Activated effector memory CD4-positive, alpha-beta T cell treated with Interleukin-2 at 50 U/mL for 16 hours (primary cell): ENCODE measurements around the gene PAN2.
"Not testable (repeated sequence)": the region's sequence is repeated elsewhere in the genome, so short reads cannot be mapped to it uniquely, and the experiment has no call there.

Experiments used
- DNase-seq: peaks from one replicate; pipeline ENCODE4 v3.0.0-alpha.2; 2020

PAN2 gene

GRCh38 chr12:56339158-56339422 lies 5.3 kb upstream of the PAN2 start:
- no peak for DNase-seq

DNA sequence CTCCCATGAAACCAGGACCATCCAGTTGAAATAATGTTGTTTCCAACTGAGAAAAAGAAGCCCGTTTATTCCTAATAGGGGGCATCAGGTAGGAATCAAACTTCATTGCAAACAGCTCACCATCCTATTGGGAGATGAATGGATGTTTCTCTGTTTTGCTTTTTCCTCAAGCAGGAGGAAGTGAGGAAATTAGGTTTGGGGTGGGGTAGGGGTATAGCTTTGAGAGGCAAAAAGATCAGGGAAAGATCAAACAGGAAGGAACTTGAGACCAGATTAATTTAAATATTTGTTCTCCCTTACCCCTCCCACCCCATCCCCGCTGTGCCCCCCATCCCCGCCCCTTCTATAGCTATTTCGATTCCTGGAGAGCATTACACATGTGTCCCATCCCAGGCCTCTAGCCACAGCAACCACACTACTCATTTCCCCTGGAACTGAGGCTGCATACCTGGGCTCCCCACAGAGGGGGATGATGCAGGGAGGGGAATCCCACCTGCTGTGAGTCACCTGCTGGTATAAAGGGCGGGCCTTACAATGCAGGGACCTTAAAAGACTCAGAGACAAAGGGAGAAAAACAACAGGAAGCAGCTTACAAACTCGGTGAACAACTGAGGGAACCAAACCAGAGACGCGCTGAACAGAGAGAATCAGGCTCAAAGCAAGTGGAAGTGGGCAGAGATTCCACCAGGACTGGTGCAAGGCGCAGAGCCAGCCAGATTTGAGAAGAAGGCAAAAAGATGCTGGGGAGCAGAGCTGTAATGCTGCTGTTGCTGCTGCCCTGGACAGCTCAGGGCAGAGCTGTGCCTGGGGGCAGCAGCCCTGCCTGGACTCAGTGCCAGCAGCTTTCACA lies 4.7 kb upstream of the PAN2 start, which contains the start of gene IL23A:
Gene IL23A, plus strand, starts transcription at position 577 of the 850 bp plus-strand sequence. Its CDS starts 161 bp downstream, at position 738.
- DNase-seq: peak; percentile 75

- no peak for DNase-seq
Observed at GRCh38 chr12:56337753-56338251, 4.0 kb upstream of the PAN2 start.

GRCh38 chr12:56336361-56337167 lies 2.8 kb upstream of the PAN2 start:
- DNase-seq: no peak

GRCh38 chr12:56335527-56335926 lies 1.7 kb upstream of the PAN2 start:
- not testable (repeated sequence) for DNase-seq

GRCh38 chr12:56334490-56334793 lies 642 bp upstream of the PAN2 start:
- no peak for DNase-seq

DNA sequence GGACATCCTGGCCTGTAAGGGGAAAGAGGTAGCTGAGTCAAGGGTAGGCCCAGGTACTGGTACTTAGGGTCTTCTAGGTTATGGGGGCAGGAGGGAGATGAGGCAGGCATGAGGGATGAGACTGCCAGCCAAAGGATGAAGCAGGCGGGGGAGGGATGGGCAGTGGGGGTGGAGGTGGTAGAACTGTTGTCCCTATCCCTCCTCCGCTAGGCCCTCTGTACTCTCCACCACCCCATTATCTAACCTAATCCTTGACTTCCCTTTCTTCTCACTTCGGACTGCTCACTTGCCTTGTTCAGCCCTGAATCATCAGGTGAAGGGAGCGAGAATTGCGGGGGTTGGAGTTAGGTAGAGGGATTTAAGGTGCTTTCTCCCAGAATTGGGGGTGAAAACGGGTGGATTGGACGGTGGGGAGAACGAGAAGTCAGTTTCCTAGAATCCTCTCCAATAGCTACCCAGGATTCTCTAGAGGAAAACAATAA lies 562 bp downstream of the PAN2 start:
- no peak for DNase-seq

DNA sequence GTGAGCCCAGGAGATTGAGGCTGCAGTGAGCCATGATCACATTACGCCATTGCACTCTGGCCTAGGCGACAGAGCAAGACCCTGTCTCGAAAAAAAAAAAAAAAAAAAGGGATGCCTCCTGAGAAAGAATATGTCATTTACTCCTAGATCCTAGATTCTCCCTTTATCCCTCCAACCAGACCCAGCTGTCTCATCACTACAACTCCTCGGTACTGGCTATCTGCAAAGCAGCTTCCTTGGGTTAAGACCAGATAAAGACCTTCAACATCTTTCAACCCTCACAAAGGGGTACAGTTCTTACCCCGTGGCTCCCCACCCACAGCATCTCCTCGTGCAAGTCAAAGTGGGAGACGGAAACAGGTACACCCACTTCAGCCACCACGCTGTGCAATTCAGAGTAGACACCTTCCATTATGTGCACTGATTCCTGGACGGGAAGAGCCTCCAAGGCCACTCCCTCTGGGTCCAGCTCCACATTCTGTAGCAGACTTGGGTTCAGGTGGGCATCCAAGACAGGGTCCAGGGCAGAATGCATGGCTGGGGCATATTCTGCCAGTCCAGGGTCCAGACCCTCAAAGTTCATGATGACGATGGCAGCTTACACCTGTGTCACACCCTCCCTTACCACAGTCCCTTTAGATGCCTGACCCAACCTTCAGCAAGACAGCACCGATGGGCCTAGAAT lies 1.1 kb downstream of the PAN2 start:
- DNase-seq: no peak

- DNase-seq: no peak
Observed at GRCh38 chr12:56330936-56331490, 2.8 kb downstream of the PAN2 start.

DNA sequence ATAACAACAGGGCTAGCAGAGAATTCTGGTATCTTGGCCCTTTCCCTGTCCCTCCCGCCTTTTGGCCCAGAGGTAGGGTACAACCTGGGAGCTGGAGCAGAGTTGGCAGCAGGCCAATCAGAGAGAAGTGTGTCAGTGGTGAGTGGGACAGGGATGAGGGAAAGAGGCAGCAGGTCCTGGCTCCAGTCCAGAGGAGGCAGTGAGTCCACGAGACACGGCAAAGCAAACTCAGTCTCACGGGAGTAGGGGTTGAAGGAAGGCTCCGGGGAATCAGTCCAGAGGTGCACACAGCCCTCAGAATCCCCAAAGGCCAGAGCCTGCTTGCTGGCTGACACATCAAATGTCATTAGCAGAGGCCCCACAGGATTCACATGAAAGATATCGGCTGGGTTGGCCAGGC lies 7.3 kb downstream of the PAN2 start:
- no peak for DNase-seq

- DNase-seq: no peak
Observed at GRCh38 chr12:56326126-56326525, 7.7 kb downstream of the PAN2 start.

DNA sequence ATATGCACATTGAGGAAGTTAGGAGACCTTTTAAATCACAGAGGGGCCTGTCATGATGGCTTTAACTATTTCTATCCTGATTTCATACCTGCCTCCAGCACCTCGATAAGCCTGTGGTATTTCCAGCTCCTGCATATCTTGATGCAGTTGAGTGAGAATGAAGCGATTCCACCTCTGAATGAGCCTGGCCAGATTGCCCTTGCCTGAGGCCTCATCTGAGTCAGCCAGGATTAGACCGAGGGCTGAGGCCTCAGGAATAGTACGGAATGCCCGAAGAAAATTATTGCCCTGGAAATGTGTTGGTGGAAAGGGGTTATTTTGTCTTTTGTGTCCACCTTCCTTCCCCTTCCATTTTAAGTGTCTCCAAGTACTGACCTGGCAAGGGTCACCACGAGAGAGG lies 9.6 kb downstream of the PAN2 start:
- DNase-seq: no peak

DNA sequence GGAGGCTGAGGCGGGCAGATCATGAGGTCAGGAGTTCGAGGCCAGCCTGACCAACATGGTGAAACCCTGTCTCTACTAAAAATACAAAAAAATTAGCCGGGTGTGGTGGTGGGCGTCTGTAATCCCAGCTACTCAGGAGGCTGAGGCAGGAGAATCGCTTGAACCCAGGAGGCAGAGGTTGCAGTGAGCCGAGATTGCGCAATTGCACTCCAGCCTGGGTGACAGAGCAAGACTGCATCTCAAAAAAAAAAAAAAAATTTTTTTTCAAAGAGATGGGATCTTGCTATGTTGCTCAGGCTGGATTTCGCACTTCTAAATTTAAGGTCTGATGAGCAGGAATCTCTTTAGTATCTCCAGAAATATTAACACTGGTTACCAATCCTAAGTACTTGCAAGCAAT lies 12.2 kb downstream of the PAN2 start:
- DNase-seq: not testable (repeated sequence)

DNA sequence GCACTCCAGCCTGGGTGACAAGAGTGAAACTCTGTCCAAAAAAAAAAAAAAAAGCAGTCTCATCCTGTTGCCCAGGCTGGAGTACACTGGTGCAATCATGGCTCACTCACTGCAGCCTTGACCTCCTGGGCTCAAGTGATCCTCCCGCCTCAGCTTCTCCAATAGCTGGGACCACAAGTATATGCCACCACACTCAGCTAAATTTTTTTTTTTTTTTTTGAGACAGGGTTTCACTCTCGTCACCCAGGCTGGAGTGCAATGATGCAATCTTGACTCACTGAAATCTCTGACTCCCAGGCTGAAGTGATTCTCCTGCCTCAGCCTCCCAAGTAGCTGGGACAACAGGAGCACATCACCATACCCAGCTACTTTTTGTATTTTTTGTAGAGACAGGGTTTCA lies 12.8 kb downstream of the PAN2 start:
- DNase-seq: no peak

- DNase-seq: no peak
Observed at GRCh38 chr12:56317675-56318074, 16.1 kb downstream of the PAN2 start.

GRCh38 chr12:56315622-56316473 lies 18.0 kb downstream of the PAN2 start, which contains the start of gene CNPY2:
Gene CNPY2, minus strand, starts transcription at chr12:56315988. Its CDS starts 771 bp downstream, at chr12:56315217.
- peak; percentile 86 for DNase-seq

DNA sequence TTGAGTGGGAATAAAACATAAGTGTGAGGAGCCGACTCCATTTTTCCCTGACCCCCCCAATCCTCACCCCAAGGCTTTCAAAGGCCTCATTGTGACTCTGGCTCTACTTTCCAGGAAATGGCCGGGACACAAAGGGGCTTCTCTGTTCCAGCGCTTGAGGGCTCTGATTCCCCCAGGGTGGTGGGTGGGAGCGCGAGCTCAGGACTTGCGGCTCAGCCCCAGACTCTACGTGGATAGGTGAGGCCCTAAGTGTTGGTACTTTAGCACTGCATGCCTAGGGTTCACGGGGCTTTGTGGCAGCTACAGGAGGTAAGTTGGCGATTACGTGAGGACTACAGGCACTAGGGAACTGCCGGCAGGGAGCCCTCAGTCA lies 18.6 kb downstream of the PAN2 start:
- no peak for DNase-seq

GRCh38 chr12:56311003-56311402 lies 22.8 kb downstream of the PAN2 start:
- no peak for DNase-seq

DNA sequence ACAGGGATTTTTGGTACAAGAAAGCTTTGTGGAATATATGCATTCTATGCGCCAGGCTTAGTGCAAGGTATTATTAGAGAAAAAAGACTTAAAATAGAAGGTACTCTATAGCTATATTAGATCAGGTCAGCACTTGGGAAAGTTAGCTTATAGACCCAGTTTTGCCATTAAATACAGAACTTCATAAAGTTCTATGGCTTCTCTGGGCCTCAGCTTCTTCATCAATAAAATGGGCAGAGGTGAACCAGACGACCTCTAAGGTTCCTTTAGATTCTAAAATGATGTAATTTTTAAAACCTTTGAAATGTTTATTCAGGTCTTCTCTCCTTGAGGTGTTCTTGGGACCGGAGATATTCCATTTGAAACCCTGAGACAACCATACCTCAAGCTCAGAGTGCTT lies 25.1 kb downstream of the PAN2 start:
- DNase-seq: no peak

DNA sequence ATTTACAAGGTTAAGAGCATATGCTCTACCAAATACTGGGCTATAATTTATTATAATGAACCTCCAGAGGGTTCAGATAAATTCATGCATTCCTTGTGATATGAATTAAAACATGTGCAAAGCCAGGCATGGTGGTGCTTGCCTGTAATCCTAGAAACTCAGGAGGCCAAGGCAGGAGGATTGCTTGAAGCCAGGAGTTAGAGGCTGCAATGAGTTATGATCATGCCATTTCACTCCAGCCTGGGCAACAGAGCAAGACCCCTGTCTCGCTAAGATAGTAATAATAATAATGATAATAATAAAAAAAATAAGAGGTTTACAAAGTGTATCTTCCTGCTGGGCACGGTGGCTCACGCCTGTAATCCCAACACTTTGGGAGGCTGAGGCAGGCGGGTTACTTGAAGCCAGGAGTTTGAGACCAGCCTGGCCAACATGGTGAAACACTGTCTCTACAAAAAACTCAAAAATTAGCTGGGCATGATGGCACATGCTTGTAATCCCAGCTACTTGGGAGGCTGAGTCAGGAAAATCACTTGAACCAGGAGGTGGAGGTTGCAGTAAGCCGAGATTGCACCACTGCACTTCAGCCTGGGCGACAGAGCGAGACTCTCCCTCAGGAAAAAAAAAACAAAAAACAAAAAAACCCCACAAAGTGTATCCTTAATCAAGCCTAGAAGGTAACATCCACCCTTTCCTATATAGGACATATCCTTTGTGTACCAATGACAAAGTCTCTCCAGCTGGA lies 26.4 kb downstream of the PAN2 start:
- DNase-seq: no peak

GRCh38 chr12:56304872-56305590 lies 28.8 kb downstream of the PAN2 start:
- no peak for DNase-seq
